ENCODE results near the gene SUSD4.

SUSD4 gene

DNA sequence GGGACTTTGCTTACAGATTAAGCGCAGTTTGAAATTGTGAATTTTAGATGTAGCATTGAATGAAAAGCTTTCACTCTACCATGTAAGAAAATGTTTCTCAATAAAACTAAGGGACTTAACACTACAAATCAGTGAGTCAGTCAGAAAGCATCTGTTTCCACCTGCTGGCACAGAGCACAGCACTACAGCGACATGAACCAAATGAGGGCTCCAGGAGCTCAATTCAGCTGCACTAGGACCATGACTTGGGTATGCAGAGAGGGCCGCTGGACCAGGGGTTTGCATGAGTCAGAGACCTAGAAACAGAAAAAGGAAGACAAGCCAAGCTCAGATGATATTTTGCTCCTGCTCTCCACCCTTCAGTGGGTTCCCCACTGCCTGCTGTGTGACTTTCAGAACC is 5.2 kb downstream of the SUSD4 start:
- DNase-seq (ENCODE audit: low spot score) = no peak

DNA sequence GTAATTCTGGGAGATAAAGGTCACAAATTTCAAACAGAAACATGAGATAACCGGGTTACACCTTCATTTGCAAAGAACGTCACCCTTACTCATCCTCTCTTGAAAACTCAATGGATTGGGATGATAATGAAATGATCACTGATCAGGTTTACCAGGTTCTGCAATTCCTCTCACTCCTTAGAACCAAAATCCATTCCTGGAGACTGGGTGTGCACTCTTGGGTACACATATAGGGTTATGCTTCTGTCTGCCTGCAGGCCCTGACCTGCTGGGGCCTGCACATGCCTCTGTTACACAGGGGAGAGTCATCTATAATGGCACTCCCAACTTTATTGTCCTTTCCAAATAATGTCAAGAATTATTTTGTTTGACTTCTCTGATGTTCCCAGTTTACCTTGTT is 8.3 kb downstream of the SUSD4 start:
- DNase-seq (ENCODE audit: low spot score) = no peak

DNA sequence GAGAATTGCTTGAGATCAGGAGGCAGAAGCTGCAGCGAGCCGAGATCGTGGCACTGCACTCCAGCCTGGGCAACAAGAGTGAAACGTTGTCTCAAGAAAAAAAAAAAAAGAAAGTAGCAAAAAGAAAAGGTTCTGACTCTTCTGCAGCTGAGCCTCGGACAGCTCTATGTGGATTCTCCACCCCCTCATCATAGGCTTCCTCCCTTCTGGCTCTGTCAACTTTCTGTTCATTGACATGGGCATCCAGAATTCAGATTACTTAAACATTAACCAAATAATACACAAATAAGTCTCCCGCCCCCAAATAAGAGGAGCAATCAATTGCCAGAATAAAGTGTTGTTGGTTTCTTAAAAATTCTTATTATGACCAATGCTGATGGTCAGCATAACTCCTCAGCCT is 10.0 kb downstream of the SUSD4 start:
- DNase-seq (ENCODE audit: low spot score) = no peak

DNA sequence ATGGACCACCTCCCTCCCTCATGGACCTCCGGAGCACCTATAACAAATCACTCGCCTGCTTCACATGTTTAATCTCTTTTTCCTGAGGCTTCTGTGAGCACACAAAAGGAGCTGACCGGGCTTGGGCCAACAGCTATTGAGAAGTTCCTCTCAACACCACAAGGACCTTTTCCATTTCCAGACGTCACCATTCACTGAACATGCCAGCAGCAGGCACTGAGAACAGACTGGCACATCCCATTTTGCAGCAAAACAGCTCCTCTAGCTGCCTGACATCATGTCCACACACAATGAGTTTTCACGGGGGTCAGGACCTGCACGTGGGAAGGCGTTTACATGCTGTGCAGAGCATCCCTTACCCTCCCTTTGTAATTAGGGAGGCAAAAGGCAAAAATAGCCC is 11.0 kb downstream of the SUSD4 start:
- no peak for DNase-seq (ENCODE audit: low spot score)

DNA sequence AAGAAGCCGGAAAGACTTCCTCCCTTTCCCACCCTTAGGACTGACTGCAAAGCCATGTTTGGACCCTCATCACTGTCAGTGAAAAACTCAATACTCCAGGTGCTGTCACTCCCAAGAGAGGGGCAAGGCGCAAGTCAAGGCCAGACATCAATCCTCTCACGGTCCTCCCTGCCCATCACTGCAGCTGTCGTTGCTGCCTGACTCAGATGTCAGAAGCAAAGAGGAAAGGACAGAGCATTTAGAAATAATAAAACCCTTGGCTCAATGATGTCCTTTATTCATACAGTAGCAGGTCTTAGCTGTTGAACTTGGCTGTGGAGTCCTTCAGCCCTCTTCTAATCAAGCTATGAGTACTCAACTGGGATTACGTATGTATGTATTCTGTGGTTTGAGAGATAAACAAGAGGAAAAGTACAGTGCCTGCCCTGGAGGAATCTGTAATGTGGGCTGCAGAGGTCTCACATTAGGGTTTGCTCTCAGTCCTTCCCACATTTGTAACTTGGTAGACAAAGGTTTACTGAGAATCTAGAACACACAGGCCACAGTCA is 13.5 kb downstream of the SUSD4 start:
- DNase-seq (ENCODE audit: low spot score) = no peak

DNA sequence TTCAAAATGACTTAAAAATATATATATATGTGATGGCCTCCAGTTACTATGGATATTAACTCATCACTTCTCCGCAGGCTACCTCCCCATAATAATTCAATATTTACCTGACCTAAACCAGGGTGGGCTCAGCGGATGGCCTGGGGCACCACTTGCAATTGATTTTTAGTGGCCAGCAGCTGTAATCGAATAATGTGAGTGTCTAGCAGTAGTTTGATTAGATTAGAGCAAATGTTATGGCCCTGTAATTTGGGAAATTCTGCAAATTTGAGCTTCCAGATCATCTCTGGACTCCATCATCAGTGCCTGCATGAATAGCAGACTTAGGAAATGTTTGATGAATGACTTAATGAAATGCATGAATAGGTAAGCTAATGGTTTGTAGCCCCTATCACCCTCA is 14.7 kb downstream of the SUSD4 start:
- DNase-seq (ENCODE audit: low spot score) = no peak

DNA sequence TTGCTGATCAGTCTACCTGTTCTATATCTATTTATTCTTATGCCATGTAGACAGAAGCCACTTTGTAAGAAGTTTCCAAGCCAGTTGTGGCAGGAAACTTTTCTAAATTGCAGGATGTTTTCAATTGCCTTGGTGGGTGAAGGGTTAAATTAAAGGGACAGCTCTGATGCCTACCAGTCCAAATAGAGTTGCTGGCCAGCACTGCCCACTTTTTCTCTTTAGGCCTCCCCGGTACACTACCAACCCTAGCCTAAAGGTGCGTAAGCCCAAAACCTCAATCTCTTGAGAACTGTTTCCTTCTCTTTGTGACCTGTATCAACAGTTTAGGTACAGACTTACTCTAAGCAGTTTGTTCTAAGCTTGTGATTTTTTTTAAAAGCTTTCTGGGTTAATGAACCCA is 15.5 kb downstream of the SUSD4 start:
- no peak for DNase-seq (ENCODE audit: low spot score)

DNA sequence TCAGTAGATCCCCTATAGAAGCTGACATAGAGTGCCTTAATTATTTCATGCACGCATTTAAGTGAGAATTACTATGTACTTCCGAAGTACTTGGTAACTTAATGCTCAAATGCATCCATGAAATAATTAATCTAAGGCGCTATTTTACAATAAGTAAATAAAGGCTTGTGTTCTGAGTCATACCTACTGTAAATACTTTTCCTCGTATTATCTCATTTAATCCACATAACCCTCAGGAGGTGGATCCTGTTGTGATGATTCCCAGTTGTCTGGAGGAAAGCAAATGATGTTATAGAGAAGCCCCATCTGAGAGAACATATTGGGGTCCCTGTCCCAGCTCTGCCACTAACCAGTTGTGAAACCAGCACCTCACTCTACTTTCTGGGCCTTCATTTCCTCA is 16.4 kb downstream of the SUSD4 start:
- DNase-seq (ENCODE audit: low spot score) = no peak

DNA sequence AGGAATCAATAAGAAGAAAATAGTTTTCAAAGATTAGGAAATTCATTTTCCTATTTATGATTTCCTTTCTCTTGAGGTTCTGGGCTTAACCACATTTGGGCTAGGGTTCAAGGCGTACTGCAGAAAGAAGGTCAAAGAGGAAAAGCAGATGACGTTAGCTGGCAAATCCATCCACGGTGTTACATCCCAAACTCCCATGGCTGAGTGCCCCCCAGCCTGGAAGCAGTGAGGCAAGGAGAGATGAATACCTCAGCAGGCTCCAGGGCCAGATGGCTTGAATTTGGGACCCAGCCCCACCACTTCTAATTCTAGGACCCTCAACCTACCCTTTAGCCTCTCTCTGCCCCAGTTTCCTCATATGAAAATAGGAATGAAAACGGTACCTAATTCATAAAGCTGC is 17.7 kb downstream of the SUSD4 start:
- no peak for DNase-seq (ENCODE audit: low spot score)

DNA sequence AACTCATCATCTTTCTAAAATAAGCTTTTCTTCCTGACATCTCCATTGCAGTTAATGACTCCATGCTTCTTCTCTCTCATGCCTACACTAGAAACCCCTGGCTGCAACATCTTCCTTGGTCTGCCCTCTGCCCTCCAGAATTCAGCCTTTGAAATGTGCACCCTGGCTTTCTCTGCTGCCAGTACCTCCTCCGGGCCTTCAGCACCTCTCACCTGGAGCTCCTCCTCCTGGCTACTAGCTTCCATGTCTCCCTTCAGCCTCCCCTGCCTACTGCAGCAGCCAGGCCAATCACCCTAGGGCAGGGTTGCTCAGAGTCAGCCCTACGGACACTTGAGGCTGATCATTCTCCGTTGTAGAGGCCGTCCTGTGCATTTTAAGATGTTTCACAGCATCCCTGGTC is 18.3 kb downstream of the SUSD4 start:
- no peak for DNase-seq (ENCODE audit: low spot score)

DNA sequence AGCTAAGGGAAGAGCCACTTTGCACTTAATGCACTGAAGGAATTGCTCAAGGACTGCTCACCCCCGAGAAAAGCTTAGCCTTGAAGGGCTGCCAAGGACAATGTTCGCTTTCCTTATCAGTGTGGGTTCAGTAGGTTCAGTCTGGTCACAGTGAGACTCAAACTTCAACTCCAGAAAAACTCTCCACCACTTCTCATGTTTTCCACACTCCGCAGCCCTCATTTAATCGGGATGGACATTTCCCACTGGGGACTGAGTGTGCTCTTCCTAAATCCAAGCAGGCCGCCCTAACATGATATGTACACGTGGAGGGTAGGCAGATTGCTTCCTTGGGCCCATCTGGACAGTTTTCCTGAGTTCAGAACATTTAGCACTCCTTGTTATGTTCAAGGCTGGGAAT is 19.5 kb downstream of the SUSD4 start:
- DNase-seq (ENCODE audit: low spot score) = no peak

DNA sequence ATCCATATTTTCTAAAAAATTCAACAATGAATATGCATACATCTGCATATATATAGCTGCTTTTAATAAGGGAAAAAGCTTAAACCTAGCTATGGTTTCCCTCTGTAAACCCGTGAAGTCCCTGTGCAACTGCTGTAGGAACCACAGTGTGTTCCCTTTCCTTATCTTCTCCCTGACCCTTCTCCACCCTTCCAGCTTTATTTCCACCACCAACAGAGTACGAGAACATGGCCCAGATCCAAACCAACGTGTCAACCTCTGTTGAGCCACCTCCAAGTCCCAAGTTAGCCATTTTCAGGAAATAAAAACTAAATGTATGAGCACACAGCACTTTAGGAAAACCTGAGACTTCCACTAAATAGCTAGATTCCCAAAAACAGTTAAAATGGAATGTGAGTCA is 20.3 kb downstream of the SUSD4 start:
- no peak for DNase-seq (ENCODE audit: low spot score)

DNA sequence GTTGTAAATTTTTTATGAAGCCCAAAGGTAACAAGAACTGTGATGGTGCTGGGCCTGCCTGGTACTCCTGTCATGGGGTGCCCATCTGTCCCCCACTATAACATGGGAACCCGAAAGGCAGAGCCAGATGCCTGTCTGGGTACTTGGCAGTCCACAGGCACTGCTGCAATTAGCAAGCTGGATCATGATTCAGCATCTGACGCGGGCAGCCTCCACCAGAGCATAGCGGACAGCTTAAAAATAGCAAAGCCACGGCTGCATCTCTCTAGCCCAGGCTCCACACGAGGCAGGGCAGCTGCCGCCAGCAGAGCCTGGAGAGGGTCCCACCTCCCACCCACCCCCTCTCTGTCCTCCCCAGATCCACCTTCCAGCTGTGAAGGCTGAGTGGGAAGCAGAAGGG is 22.9 kb downstream of the SUSD4 start:
- DNase-seq (ENCODE audit: low spot score) = peak; percentile 33

DNA sequence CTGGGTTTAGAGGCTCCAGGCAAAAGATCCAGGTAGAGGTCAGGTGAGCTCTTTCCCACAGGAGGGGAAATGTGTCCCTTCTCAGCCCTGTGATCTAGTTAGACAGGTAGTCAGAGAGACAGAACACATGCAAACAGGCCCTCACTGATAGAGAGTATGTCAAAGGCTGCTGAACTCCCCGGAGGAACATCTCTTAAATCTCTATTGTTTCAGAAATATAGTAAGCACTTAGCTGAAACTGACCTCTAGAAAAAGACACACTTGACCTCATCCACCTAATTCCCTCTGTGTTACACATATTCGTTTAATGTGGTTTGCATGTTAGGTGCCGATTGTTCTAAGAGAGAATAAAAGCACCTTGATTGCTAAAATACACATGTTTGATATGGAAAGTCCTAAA is 23.3 kb downstream of the SUSD4 start:
- DNase-seq (ENCODE audit: low spot score) = peak; percentile 17

DNA sequence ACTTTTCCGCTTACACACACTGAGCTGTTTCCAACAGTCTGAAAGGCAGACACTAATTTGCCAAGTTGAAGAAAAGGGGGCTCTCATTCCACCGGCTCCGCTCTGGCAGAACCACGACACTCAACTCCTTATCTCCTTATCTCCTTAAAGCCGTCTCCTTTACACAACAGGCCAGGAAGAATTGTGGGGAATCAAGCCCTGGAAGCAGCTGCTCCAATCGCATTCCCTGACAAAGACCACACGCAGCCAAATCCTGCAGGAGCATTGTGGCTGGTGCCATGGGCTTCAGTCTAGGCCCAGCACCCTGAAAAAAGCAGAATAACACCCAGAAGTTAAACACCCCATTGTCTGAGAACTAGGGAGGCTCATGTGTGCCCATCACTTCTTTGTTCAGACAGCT is 24.1 kb downstream of the SUSD4 start:
- DNase-seq (ENCODE audit: low spot score) = no peak

DNA sequence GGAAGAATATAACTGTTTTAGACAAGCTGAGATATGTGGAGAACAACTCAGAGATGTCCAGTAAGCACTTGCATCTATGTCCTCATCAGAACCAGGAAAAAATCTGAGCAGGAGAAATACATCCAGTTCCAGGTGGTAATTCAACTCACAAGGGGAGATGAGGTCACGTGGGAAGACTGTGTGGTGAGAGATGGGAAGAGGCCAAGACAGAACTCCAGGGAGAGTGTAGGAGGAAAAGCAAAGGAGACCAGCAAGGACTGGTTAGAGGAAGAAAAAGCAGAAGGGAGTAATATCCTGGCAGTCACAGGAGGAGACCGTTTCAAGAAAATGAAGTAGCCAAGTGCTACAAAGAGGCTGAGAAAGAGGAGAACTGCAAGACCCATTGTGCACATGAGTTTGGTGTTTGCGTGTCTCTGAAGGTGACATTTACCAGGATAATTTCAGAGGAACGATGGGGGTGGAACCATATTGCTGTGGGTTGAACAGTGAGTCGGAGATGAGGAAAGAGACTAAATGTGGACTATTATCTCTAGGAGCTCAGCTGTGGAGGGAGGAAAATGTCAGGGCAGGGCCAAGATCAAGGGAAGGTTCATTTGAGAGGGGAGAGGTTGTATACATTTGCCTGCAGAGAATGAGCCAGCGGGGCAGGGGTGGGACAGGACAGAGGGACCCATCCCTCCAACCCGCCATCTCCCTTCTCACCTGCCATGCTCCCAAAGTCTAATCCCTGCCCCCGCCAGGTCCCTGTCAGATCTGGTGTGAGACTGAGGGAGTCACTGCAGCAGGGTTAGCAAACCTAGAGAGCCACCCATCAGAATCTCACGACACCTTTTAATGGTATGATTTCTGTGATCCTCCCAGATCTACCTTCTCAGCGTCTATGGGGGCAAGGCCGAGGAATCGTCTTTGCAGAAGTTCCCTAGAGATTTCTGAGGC is 24.9 kb downstream of the SUSD4 start:
- DNase-seq (ENCODE audit: low spot score) = no peak

DNA sequence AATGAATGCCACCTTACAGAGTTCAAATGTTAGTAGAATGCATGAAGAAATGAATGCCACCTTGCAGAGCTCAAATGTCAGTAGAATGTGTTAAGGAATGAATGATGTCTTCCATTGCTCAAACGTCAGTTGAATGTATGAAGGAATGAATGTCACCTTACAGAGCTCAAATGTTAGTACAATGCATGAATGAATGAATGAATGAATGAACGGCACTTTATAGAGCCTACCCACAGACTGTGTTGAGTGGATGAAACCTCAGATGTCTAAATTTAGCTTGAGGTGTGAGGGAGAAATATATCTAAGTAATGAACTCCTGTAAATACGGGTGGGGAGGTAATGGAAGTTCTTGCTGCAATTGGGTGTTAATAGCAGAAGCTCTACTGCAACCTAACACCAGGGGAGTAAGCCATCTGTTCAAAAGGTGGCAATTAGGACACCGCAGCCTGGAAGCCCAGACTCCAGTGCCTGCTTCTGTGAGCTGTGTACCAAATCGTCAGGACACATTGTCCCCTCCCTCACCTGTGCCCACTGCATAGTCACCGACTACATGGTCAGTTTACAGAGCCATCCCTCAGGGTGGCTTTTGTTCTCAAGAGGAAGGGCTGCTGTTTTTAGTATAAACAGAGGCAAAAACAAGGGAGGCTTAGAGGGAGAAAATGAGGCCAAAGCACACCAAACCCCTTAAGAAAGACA is 26.7 kb downstream of the SUSD4 start:
- DNase-seq (ENCODE audit: low spot score) = no peak

DNA sequence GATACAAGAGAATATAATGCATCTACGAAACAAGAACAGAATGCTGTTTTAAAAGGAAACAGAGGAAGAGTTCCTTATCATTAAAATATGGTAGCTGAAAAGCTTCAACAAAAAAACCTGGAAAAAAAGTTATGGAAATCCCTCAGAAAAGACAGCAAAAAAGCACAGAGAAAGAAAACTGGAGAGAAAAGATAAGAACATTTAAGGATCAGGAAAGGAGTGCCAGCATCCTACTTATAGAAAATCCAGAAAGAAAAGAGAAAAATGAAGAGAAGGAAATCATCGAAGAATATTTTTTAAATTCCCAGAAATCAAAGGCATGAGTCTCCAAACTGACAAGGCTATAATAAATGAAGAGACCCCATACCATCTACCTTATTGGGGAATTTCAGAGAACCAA is 29.8 kb downstream of the SUSD4 start:
- no peak for DNase-seq (ENCODE audit: low spot score)

DNA sequence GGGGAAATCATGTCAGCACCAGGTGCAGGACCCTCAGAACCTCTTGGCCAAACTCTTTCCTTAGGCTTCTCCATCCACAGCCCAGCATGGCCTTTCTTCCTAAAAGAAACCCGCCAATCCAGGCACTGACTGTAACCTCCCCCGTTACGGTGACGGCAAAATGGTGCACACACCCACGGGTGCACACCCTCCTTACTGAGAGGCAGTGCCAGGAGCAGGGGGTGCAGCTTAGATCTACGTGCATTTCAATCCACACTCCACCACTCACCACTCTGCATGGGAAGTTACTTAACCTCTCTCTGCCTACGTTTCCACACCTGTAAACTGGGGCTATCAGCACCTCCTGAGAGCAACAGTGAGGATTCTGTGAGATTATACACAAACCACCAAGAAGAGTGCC is 31.0 kb downstream of the SUSD4 start:
- DNase-seq (ENCODE audit: low spot score) = no peak

DNA sequence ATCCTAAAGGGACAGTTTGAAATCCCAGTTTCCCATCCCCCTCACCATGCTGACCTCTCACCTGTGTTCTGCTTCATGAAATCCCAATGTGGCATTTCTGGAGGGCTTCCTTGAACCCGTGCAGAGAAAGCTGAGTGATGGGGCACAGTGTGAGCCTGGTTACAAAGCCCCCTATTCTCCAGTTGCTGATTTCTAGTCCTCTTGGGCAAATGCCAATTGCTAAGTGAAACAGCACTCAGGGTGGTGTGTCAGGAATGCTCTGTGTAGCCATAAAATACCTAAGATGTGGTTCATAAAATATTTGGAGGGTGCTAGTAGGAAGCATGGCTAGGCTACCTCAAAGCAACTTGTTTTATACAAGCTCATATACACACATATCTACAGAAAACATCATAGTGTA is 32.0 kb downstream of the SUSD4 start:
- DNase-seq (ENCODE audit: low spot score) = peak; percentile 87

DNA sequence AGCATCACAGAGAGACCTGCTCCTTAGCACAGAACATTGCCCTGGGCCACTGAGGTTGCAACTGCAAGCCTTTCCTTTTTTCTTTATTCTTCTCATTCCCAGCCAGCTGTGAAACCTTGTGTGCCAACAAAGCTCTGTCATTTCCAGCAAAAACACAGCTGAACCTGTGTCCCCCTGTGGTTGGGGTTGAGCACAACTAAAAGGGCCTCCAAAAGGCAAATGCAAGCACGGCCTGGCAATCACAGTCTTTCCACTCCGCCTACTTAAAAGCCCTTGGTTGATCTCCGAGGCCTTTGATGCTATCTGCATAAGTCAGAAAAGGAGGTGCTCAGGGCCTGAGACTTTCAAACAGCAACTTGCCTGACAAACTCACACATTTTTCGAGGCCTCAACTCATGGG is 32.7 kb downstream of the SUSD4 start:
- DNase-seq (ENCODE audit: low spot score) = peak; percentile 58

DNA sequence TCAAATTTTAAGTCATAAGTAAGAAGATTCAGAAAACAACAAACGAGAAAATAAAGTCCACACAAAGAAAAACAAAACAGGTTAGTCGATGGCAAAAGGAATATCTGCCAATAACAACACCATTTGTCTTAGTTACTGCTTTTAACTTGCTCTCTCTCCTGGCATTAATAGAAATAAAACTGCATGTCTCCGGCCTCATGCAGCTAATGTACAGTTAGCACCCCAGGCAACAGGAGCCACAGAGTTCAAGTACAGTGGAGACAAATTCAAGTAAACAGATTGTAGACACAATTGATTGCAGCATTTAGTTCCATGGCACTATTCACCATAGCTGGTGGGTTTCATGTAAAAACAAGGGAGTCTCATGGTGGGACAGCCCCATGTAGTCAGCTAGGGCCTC is 33.5 kb downstream of the SUSD4 start:
- no peak for DNase-seq (ENCODE audit: low spot score)

DNA sequence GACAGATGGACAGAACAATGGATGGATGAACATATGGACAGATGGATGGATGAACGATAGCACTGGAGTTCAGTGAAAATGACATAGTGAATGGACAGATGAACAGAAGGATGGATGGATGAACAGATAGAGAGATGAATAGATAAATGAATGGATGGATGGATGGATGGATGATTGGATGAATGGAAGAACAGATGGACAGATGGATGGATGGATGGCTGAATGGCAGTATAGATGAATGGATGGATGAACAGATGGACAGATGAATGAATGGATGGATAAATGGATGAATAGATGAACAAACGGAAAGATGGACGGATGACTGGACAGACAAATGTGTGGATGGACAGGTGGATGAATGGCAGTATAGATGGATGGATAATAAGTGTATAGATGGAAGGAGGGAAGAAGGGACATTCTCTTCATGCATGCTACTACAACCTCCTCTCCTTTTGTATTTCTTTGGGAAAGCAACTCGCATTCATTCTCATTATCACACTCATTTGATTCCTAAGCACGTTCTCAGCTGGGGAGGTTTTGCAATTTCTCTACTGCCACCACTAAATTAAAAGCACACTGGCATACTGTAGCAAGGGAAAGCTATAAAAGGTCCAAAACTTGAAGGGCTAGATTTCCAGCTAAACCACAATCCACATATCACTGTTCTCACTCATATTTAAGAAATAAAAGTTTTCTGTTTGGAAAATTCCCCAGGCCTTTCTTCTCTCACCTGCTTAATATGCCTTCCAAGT is 34.1 kb downstream of the SUSD4 start:
- DNase-seq (ENCODE audit: low spot score) = no peak

All from SW480 (cell line).